GM10847 (cell line): ENCODE results near the gene CALU.

Experiments used
- POLR2A ChIP-seq: IDR thresholded peaks from 2 replicates; pipeline ENCODE4 v1.6.1; 2011; ENCODE audit not compliant: insufficient read length; ENCODE audit errors: extremely low read depth

CALU gene

DNA sequence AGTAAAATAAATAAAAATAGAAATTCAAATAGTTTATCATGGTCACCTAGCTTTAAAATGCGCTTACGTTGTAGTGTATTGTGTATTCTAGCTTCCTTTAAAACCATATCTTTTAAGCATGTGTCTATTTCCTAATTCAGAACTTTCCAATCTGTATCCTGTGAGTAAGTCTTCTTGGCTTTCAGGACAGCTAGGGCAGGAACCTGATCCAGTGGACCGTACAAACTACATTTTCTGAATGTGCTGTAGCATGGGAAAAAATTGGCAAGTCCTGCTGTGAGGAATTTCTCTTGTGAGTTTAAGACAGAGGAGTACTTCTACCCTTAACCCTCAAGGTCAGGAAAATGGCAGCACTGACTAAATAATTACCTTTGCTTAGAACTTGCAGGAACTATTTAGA is 24.4 kb downstream of the CALU start:
- TF ChIP-seq POLR2A, result no peak

DNA sequence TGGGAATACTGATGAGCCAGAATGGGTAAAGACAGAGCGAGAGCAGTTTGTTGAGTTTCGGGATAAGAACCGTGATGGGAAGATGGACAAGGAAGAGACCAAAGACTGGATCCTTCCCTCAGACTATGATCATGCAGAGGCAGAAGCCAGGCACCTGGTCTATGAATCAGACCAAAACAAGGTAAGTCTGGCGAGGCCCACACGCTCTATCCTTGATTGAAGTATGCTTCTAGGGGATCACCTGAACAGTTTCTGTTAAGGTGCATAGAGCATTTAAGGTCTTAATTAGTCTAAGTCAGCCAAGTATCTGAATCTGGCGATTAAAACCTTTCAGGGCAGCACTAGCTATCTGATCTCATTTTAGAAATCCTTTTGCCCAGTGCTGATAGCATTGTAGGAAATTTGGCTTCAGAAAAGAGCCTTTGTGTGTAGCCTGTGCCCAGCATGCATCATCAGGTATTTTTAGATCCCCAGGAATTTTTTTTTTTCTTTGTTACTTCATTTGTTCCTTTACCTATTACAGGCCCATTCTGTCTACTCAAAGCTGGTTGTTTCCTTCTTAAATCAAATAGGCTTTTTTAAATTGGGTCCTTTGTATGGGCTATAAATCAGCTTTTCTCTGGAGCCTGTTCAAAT is 28.4 kb downstream of the CALU start:
- TF ChIP-seq POLR2A, result no peak

DNA sequence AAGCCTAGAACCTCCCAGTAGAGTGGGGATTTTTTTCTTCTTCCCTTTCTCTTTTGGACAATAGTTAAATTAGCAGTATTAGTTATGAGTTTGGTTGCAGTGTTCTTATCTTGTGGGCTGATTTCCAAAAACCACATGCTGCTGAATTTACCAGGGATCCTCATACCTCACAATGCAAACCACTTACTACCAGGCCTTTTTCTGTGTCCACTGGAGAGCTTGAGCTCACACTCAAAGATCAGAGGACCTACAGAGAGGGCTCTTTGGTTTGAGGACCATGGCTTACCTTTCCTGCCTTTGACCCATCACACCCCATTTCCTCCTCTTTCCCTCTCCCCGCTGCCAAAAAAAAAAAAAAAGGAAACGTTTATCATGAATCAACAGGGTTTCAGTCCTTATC is 31.1 kb downstream of the CALU start:
- TF ChIP-seq POLR2A, result no peak

DNA sequence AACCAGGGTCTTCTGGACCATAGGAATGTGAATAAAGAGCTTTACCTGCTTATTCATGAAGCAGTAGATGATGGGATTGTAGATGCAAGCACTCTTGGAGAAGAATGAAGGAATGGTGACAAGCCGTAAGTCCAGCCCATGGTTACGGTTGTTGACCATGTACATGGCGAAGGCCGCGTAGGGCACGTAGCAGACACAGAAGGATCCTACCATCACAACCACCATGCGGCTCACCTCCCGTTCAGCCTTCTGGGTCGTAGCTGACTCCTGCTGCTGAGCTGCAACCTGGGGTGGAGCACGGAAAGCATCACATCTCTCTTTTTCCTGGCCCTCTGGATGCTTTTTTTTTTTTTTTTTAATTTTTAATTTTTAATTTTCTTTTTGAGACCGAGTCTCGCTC is 34.4 kb downstream of the CALU start:
- no peak for TF ChIP-seq POLR2A

DNA sequence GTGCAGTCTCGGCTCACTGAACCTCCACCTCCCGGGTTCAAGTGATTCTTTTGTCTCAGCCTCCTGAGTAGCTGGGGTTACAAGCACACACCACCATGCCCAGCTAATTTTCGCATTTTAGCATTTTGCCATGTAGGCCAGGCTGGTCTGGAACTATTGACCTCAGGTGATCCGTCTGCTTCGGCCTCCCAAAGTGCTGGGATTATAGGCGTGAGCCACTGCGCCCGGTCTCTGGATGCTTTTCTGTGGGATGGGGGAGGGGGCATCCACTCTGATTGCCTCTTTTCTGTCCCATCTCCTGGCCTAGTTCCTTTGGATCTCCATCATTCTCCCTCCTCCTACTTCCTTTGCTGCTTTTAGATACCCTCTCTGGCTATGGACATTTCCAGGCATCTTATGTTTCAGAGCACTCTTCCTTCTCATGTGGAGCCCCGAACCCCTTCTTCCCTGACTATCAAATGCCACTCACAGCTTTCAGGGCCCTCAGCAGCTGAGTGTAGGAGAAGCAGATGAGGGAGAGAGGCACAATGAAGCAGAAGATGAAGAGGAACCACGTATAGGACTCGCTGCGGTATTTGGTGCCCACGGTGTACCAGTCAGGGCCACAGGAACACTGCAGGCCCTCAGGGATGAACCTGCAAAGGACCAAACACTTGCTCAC is 35.0 kb downstream of the CALU start:
- no peak for TF ChIP-seq POLR2A

GRCh38 chr7:128774921-128775320 is 35.8 kb downstream of the CALU start:
- TF ChIP-seq POLR2A, result no peak

GRCh38 chr7:128775744-128776474 is 36.8 kb downstream of the CALU start, which contains the start of gene OPN1SW:
TSS of gene OPN1SW (minus strand) at chr7:128775794. CDS start at chr7:128775781, 13 bp downstream.
- TF ChIP-seq POLR2A, result no peak

DNA sequence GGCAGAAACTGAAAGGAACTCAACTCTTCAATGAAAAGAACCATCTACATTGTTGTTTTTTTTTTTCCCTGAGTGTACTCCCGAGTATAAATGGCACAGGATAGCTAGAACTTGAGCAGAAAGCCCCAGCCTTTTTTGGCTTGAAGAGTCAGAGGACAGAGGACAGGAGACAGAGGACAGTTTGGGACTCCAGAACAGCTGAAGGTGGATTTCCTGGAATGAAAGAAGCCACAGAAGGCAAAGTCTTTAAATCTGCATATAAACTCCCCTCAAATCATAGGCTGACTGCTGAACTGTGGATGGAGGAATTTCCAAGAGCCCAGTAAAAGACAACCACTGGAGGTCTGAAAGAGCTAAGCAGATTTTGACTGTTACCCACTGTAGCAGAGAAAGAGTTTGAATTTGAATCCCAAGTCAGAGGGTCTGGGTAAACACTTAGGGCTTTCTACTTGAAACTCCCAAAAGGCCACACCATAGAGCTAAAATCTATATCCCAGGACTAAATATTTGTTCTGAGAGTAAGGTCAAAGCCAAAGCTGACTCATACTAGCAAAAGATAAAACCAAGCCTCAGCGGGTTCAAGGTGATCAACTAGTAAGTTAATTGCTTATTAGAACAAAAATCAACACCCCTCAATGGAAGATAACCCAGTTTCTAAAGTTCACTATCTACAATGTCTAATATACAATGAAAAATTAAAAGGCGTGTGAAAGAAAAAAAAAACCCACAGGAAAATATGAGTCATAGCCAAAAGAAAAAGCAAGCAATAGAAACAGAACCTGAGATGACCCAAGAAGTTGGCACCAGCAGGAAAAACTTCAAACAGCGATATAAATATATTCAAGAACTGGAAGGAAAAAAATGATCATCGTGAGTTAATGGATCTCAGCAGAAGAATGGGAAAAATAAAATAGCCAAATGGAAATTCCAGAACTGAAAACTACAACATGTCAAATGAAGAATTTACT is 38.3 kb downstream of the CALU start:
- TF ChIP-seq POLR2A, result no peak

DNA sequence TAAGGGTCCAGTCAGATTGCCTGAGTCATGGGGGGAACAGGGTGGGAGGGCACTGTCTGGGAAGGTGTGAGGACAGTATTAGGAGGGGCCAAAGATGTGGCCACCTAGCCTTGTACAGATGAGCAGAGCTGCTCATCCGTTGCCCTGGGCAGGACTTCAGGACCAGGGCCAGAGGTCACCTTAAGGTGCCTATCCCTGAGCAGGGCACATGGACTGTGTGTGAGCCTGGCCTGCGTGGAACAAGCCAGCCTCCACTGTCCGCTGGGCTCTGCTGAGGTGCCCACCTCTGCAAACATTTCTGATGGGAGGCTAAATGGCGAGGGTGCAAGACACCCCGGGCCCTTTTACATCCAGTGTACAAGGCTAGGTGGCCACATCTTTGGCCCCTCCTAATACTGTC is 39.8 kb downstream of the CALU start:
- TF ChIP-seq POLR2A, result no peak

GRCh38 chr7:128781126-128781525 is 42.0 kb downstream of the CALU start:
- no peak for TF ChIP-seq POLR2A

DNA sequence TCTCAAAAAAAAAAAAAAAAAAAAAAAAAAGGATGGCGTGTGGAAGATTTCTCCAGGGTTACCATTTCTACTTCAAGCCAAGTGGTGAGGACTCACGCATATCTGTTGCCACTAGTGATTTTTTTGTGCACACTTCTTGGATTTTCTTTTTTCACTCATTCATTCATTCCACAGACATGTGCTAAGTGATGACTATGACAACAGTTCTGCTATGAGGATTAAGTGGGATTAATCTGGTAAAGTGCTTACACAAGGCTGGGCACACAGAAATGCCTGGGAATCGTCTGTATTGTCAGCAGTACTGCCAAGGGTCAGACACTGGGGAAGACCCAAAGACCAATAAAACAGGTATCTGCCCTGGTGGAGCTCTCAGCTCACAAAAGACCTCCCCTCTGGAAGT is 42.7 kb downstream of the CALU start:
- TF ChIP-seq POLR2A, result no peak

DNA sequence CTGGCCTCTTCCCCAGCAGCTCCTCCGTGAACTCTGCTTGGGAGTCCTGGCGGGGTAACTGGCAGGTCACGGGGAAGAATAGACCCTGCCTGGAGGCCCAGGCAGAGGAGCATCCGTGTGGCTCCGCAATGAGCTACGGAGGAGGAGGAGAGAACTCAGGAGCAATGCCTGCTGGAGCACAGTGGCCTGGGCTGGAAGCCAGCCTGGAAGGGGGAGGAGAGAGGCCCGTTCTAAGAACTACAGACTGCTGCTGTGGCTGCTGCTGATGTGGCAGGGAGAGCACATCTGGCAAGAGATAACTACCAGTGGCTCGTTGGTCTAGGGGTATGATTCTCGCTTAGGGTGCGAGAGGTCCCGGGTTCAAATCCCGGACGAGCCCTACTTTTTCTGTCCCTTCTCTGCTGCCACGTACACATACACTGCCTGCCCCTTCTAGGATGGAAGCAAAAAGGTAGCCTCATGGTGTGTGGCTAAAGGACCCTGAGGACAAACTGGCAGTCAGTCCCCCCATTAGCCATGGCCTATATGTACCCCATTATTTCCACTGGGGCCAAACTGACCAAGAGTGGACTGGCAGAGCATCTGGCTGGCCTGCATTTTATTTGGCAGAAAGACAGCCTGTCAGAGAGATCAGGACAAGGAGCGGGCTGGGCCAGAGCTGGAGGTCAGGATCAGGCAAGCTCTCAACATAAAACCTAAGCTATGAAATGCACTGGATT is 44.1 kb downstream of the CALU start:
- no peak for TF ChIP-seq POLR2A

DNA sequence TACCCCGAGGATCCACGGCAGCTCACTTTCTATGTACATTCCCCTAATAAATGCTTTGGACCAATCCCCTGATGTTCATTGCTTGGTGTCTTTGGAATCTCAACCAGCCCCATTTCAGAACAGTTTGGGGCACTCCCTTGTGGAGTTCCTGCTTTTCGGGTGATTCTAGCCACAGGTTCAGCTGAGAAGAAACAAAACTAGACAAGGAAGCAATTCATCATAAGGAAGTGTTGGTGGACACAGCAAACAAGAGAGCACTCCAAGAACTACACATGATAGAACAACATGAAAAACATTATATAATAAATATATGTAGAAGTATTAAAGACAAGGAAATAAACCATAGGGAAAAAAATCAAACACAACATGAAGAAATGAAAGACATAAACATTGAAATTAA is 46.6 kb downstream of the CALU start:
- TF ChIP-seq POLR2A, result no peak

DNA sequence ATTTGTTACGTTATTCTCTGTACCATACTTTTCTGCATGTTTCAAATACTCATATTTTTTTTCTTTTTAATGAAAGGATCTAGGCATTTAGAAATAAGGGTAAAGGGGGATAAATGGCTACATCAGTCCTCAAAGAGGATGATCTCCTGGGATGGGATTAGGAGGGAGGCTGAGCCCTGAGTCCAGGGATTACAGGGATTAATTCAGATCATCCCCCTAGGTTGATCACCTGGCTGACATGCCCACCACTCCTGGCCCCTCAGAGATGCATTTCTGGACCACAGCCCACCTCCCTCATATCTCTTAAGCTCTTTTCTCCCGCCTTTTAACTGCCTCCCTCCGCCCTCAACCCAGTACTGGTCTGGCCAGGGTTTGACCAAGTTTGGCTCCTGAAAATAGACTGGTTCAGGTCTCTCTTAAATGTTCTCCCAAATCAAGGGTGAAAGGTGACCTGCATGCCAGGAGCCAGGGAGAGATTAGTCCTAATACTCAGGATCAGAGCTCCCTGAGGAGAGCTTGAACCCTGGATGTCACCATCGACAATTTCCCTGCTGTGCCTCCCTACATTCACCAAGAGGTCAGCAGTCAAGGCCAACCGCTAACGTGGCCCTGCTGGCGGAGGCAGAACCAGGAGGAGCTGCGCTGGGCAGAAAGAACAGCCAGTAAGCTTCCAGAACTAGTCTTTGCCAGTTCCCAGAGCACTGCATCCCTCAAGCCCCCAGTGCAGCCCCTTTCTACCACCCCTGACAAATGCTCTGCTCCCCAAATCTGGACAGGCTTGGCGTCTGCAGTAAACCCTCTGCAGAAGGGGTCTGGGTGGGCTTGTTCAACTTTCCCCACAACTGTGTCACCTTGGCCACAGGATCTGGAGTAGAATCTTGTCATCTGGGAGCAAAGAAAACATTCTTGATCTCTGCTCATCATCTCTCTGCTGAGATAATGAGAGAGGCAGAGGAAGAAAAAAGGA is 49.6 kb downstream of the CALU start:
- TF ChIP-seq POLR2A, result no peak
